CD4-positive, alpha-beta T cell treated with Interleukin-12 subunit alpha and Interleukin-12 subunit beta, for 1 hour (primary cell): ENCODE measurements around the gene HMGCS1.
"Not testable (repeated sequence)": the region's sequence is repeated elsewhere in the genome, so short reads cannot be mapped to it uniquely, and the experiment has no call there.

ENCODE experiments used
- DNase-seq: peaks from one replicate; pipeline ENCODE4 v3.0.0-alpha.2; 2020

HMGCS1 gene

DNA sequence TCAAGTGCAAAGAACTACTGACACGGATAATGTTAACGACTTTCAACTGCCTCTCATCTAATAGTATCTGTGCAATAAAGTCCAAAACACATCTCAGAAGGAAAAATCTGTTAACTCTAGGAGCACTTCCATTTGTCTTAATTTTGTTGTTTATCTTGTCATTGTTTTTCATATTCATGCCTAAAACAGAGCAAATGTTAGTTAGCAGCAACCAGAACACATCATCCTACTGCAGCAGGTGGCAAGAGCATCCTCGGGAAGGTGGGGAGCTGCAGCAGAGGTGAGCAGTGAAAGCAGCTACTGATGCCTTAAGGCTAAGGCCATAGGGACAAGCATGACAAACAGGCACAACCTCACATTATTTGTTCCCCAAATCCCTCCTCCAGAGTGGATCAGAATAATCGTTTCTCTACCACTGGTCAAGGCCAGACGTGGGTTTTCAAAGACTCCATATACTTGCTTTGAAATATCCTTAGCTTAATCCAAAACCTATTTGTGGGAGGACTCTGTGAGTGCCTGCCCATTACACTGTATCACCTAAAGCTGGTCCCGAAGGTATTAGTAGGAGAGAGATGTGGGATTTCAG, 1.0 kb downstream of the HMGCS1 start:
- DNase-seq: no peak

DNA sequence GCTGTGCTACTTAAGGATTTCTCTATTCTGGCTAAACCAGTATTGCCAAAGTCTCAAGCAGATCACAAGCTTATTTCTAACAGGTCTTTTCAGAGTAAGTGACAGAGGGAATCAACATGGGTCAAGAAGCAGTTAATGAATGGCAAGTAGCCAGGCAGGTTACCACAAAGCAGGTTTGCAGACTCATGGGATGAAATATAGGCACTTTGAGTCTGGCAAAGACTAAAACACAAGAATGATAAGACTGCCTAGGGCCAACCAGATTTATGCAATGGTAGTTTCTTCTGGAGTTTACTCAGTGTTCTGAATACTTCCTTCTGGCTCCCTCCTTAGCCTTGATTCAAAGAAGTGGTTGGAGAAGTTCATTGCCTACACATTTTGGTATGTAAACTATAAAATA, 3.6 kb downstream of the HMGCS1 start:
- DNase-seq: no peak

DNA sequence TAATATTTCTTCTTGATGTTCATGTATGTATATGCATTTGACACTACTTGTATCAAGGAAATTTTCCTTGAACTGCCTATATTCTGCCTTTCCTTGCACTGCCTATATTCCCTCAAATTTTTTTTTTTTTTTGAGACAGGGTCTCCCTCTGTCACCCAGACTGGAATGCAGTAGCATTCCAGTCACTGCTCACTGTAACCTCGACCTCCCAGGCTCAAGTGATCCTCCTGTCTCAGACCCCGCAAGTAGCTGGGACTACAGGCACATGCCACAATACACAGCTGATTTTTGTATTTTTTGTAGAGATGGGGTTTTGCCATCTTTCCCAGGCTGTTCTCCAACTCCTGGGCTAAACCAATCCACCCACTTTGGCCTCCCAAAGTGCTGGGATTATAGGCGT, 4.1 kb downstream of the HMGCS1 start:
- DNase-seq: no peak

DNA sequence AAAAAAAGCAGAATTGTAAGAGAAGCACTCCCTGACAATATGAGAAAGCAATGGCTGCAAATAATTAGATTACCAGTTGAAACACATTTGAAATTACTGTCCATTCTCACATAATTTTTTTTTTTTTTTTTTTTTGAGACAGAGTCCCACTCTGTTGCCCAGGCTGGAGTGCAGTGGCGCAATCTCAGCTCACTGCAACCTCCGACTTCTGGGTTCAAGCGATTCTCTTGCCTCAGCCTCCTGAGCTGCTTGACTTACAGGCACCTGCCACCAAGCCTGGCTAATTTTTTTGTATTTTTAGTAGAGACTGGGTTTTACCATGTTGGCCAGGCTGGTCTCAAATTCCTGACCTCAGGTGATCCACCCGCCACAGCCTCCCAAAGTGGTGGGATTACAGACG, 6.3 kb downstream of the HMGCS1 start:
- not testable (repeated sequence) for DNase-seq

DNA sequence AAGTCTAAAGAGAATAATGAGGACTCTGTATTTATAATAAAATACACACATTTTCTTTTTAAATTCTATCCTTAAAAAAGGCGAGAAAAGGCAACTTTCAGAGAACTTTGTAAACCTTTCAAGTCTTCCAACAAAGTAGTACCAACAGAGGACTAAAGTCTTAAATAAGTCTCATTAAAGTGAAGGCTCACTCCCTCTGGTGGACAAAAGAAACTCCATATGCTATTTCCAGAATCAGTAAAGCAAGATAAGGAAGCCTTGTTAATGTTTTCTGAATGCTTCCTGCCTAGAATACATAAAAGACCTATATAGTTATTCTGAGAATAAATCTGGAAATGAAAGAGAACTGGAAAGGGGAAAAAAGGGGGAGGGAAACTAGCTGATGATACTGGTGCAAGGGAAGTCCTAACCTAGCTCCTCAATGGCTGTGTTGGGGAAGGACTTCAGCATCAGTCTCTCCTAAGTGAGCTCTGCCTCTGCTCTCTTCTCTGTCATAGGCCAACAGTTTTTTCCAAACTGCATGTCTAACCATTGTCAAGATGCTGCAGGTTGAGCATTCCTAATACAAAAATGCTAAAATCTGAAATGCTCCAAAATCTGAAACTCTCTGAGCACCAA, 7.2 kb downstream of the HMGCS1 start:
- peak; percentile 62 for DNase-seq

DNA sequence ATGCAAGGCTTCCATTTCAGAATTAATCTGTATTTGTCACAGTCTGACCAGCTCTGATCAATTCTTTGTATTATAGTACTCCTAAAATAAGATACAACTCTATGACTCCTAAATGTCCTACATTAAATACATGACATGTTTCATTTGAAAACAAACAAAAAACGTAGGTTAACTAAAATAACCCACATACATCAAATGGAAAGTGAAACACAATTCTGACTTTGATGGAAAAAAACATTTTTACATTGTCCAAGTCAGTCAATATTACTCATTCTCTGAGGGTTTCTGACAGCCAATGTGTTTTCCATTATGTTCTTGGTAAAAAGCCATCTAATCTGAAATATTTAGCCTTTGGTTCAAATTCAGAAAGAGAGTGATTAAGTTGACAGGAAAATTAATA, 8.7 kb downstream of the HMGCS1 start:
- peak; percentile 24 for DNase-seq

DNA sequence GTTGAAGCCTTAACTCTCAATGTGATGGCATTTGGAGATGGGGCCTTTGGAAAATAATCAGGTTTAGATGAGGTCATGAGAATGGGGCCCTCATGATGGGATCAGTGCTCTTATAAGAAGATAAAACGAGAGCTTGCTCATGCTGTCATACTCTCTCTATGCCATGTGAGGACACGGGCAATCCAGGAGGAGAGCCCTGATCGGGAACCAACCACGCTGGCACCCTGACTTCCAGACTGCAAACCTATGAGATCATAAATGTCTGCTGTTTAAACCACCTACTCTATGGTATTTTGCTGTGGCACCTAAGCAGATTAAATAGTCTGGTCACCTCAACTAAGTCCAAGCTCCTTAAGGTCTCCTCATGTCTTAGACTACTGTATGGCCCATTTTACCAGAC, 10.0 kb downstream of the HMGCS1 start:
- DNase-seq: no peak

DNA sequence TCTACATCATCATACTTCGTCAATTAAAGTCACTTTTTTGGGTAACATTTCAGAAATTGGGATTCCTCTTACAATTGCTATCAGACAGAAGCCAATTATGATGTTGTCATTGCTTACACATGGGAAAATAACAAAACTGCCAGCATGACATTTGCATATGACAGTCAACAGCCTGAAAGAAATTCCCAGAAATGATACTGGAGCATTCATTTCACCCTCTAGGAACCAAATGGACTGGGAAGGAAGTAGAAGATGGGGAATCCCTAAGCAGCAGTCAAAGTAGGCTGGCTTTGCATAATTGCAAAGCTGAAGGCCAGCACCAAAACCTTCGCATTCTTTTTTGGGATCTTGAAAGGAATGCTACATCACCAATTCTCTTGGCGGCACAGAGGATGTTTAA, 10.7 kb downstream of the HMGCS1 start:
- DNase-seq: no peak

DNA sequence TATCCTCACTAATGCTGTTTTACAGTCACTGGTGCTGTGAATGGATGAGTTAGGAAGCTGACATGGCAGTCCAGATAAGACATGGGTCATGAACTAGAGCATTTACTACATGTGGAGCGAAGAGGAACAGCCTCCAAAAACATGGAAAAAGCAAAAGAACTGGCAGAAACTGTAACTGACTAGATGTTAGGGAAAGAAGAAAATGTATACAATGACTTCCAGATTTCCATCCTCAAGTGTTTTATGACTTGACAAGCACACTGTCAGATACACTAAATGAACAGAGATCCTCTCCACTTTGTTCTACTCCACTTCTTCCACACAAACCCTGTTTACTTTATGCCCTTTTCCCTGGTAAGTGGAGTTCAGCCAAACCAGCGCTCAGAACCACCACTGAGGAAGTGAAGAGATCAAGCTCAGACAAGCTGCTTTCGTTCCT, 11.5 kb downstream of the HMGCS1 start:
- no peak for DNase-seq

DNA sequence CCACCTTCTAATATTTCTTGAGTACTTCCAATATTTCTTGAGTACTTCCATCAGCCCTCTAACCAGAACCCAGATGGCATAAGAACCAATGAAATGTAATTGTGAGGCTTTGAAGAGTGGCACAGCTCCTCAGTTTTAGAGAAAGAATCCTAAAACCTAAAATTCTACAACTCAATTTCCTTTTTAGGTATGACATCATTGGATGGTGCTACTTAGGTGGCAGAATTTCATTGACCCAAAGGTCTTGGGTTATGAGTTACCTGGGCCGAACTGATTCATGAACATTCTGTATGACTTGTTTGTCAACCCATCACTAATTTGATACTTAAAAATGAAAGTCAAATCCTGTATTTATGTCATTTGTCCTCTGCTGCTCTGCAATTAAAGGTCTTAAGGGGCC, 13.1 kb downstream of the HMGCS1 start:
- no peak for DNase-seq

DNA sequence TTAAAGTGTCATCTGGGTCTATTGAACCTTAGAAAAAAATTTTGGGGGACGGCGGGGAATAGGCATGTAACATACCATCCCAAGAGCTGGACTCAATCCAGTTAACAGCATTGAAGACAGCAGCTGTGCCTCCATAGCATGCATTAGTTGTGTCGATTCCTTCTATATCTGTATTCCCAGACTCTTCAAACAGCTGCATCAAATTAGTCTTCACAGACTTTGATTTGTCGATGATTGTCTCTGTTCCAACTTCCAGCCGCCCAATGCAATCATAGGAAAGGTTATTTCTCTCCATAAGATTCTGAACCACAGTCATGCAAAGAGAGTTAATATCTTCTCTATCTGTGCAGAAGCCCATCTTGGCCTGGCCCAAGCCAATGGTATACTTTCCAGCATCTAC, 14.8 kb downstream of the HMGCS1 start:
- DNase-seq: no peak

DNA sequence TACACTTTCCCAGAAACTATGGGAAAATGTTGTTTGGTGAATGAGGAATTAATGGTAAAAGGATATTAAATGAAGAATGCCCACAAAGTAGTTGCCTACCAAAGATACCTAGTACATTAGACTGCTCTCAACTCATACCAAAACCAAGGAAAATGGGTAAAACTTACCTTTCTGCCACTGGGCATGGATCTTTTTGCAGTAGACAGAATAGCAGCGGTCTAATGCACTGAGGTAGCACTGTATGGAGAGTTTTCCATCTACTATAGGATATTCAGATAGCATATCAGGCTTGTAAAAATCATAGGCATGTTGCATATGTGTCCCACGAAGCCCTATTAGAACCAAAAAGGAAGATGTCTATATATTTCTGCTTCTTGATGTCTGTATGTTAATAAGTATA, 16.4 kb downstream of the HMGCS1 start:
- DNase-seq: no peak

DNA sequence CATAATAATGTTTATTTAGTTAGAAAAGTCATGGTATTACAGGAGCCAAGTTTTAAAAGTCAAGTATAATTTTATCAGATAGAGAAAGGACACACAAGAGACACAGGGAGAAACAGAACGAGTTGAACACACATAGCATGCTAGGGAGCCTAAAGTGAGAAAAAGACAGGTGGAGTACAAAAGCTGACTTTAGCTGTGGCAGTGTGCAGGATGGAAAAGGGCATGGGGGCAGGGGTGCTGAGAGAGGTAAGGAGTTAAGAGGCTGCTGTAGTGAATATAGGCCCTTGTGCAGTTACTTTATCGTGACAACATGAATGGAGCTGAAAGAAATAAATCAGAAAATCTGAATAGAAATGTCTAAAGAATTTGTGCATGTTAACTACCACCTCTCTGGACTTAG, 18.0 kb downstream of the HMGCS1 start:
- no peak for DNase-seq

DNA sequence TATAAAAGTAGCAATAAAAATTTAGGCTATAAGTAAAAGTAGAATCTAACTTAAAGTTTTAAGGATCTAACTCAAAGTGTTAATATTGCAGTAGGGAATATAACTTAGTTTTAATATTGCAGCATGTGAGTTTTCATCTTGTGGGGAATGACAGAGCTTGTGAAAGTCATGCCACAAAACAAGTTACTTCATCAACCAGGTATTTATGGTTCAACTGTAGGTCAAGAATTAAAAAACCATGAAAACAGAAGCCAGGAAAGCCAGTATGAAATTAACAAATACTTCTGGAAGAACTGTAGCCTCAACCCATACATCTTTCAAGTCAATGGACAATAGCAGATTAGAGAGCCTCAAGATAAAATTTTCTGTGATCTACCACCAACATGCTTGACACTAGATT, 19.0 kb downstream of the HMGCS1 start:
- no peak for DNase-seq

DNA sequence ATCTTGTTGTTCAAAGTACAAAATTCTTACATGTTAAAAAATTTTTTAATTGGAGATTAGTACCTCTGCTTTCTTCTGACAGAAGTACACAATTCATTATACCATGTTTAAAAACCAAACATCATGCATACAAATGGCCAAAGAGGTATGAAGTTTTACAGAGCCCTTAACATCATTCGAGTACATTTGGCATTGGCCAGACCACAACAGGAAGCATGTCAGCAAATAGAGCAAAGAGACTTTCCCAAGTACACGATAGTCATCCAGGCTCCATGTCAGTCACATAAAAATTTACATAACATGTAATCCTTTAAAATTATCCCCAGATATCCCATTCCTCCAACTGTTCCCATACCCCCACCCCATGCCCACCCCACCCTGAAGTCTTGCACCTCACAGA, 22.5 kb downstream of the HMGCS1 start:
- DNase-seq: no peak

DNA sequence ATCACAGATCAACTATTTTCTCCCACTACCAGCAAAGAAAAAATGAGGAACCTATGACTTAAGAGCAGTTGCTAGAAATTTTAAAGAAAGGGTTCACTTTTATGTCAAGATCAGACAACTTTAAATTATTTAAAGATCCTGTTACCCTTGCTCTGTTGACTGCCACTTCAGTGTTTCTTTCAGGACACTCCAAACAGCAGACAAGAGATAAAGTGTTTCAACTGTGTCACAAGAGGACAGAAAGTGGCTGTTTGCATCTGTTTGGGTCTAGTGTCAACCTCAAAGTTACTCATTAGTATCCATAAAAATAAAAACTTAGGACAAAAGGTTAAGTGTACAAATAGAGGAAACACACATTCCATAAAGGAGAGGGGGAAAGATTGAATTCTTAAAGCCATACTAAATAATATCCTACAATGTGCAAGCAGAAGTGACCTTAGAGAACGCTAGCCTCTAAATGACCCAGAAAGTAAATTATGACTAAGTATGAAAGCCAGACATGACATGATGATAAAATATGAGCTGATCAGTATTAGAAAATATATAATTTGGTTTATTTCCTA, 24.9 kb downstream of the HMGCS1 start:
- no peak for DNase-seq

DNA sequence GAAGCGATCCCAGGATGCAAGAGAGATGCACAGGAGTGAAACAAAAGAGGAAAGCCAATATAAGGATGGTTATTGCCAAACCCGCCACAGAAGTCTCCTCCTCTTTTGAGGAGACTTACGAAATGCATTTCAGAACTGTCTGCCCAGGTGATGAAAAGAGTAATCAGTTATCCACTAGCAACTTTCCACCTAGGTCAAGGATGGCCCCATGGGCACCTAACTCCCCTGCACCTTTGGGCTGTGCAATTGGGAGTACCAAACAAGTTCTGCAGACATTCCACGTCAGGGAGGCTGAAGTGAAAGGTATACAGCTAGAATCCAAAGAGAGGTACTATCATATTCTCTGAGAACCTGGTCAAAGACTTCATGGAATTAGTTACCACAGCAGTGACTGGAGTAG, 25.7 kb downstream of the HMGCS1 start:
- DNase-seq: no peak

DNA sequence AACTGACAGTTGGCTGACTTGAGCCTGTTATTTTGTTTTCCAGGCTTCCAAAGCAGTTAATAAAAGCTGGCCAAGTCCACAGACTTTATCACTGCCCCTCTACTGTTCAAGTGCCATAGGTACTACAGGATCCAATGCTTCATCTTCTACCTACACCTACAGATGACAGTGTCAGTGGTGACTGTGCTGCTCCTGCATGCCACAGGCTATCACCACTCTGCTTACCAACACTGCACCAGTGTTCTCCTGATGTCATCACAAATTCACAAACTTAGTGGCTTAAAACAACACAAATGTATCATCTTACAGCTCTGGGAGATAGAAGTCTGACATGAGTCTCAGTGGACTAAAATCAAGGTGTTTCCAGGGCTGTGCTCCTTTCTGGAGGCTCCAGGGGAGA, 26.6 kb downstream of the HMGCS1 start:
- peak; percentile 20 for DNase-seq

DNA sequence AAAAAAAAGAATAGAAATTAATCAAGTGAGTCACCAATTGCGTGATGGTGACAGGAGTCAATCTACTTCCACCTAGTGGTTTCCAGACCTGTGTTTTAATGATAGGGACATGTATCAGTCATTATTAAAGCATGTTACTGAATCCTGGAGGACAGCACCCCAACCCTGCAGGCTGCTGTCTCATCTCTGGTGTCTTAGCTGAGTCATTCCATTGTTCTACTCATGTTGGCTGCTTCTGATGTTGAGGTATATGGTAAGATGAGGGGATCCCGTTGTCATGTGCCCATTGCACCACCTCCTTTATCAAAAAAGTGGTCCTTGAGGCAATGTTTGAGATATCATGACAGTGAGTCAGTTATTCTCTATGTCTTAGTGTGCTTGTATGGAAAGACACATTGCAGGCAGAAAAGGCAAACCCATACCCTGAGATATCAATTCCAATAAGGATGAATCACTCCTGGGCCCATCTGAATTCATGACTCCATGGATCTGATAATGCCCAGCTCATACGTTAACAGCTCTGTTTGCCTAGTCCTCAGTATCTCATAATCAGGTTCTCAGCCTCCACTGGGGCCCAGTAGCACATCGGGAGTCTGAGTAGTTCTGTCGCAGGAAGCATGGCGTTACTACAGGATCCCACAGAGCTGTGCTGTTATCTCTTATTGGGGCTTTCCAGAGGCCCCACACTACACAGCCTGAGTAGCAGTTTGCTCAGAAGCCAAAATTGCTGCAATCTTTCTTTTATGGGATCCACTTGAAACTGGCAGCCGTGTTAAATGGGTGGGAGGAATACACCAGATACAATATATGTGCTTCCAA, 31.2 kb downstream of the HMGCS1 start:
- no peak for DNase-seq

DNA sequence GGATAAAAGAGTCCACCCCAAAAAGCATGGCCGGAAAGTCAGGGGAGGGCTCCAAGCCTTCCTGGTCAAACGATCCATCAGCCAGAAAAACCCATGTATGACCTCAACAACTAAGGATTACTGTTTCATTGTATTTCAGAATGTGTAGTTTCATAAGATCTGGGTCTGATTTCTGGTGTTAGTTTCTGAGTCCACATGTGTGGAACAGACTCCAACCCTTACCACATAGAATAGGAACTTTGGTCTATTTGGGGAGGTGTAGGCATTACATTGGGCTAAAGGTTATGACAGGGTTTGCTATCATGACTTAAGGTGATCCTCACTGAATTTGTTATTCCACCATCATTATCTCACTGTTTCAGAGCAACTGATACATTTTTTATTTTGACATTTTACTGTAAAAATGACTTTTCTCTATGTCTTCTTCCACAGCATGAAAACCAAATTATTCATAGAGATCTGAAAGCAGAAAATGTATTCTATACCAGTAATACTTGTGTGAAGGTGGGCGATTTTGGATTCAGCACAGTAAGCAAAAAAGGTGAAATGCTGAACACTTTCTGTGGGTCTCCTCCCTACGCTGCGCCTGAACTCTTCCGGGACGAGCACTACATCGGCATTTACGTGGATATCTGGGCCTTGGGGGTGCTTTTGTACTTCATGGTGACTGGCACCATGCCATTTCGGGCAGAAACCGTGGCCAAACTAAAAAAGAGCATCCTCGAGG, 33.5 kb downstream of the HMGCS1 start:
- DNase-seq: no peak

DNA sequence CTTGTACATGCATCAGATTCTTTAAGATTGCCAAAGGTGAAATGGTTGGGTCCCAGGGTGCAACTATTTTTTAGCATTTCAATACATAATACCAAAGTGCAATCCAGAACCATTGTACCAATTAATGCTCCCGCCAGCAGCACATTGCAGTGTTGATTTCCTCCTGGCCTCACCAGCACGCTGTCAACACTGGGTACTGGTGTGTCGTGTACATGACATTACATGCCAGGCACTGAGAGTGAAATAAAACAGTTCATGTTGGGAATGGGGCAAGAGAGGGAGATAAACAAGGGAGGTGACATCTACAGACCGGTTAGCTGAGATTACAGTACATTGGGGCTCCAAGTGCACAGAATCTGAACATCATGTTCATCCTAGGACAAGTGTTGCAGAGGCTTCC, 37.8 kb downstream of the HMGCS1 start:
- DNase-seq: no peak

DNA sequence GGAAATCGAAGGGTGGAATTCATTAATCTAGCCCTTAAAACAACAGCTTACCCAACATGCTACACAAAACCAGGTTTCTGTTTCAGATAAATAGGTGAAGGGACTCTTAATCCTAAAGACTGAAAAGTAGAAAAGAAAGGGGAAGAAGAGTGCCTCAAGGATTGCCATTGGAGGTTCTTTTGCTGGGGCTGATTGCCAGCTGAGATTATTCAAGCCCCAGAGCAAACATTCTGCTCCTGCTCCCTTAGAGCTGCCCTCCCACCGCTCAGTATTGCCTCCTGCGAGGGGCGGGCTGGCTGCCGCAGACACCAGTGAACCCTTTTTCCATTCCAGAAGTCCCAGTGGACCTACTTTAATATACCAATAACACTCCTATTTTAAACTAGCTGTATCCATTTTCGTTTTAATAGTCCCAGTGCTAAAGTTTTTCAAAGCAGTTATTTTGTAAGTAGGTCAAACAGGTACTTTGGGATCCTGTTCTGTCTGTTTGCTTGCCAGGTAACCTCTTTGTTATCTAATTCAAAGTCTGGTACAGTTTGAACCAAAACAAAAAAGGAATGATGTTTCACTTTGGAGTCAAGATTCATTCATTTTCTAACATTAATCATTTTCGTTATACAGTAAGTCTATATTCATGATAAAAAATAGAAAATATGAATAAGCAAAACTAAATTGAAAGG, 38.6 kb downstream of the HMGCS1 start:
- DNase-seq: no peak

DNA sequence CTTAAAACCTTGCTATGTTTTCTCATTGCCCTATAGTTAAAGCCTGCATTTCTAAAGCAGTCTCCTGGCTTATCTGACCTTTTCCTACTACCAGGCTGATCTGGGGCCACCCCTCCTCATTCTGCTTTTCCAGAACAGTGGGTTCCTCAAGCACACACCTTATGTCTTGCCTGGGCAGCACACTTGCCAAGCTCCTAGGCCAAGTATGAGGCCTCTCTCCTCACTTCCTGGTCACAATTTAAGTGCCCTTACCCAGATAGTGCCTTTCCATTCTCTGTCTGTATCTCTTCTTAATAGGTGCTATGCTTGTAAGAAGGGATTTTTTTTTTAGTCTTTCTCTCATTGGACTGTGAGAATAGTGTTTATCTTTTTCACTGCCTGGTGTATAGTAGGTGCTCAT, 39.7 kb downstream of the HMGCS1 start:
- DNase-seq: no peak
